Mesendoderm (in vitro differentiated cells): ENCODE results near the gene PPP1R9B.

Source experiments
- DNase-seq: peaks from one replicate; pipeline ENCODE4 v3.0.0; 2013
- H2AK5ac ChIP-seq: 2 replicates; pipeline ENCODE4 v1.6.1; 2013; ENCODE audit warnings: low read length, inconsistent platforms
- H2BK120ac ChIP-seq: 2 replicates; pipeline ENCODE4 v1.6.1; 2013; ENCODE audit warnings: low read depth, mild to moderate bottlenecking, low read length, moderate library complexity, mixed read lengths
- H2BK15ac ChIP-seq: replicated peaks from 2 replicates; pipeline ENCODE4 v1.6.1; 2013; ENCODE audit warnings: low read depth, mild to moderate bottlenecking, moderate library complexity
- H2BK5ac ChIP-seq: 2 replicates; pipeline ENCODE4 v1.6.1; 2013; ENCODE audit warnings: low read length, inconsistent platforms
- H3K18ac ChIP-seq: 2 replicates; pipeline ENCODE4 v1.6.1; 2013; ENCODE audit warnings: mild to moderate bottlenecking, low read length, mixed read lengths
- H3K23ac ChIP-seq: one replicate; pipeline ENCODE4 v1.6.1; 2013; ENCODE audit warnings: low read length
- H3K27ac ChIP-seq: 2 replicates; pipeline ENCODE4 v1.5.1; 2013; ENCODE audit warnings: low read depth, mild to moderate bottlenecking, inconsistent platforms, low read length, moderate library complexity
- H3K27me3 ChIP-seq: 2 replicates; pipeline ENCODE4 v1.6.1; 2013; ENCODE audit warnings: low read length, control low read depth, mild to moderate bottlenecking, inconsistent platforms; ENCODE audit not compliant: insufficient read depth, poor library complexity
- H3K36me3 ChIP-seq: 2 replicates; pipeline ENCODE4 v1.6.1; 2013; ENCODE audit warnings: low read length, inconsistent platforms; ENCODE audit not compliant: control insufficient read depth, insufficient read depth
- H3K4ac ChIP-seq: one replicate; pipeline ENCODE4 v1.6.1; 2013; ENCODE audit warnings: low read depth, mild to moderate bottlenecking, low read length, moderate library complexity
- H3K4me1 ChIP-seq: 2 replicates; pipeline ENCODE4 v1.6.1; 2013; ENCODE audit warnings: low read depth, low read length, inconsistent platforms; ENCODE audit not compliant: control insufficient read depth
- H3K4me2 ChIP-seq: 2 replicates; pipeline ENCODE4 v1.6.1; 2013; ENCODE audit warnings: low read length
- H3K4me3 ChIP-seq: 2 replicates; pipeline ENCODE4 v1.5.1; 2013; ENCODE audit warnings: mild to moderate bottlenecking, low read length
- H3K56ac ChIP-seq: one replicate; pipeline ENCODE4 v1.6.1; 2013; ENCODE audit warnings: low read length
- H3K79me1 ChIP-seq: 2 replicates; pipeline ENCODE4 v1.6.1; 2013; ENCODE audit warnings: low read length, inconsistent platforms
- H3K79me2 ChIP-seq: 2 replicates; pipeline ENCODE4 v1.6.1; 2013; ENCODE audit warnings: mild to moderate bottlenecking, low read length; ENCODE audit not compliant: control insufficient read depth, insufficient read depth
- H3K9ac ChIP-seq: 2 replicates; pipeline ENCODE4 v1.6.1; 2013; ENCODE audit warnings: low read length, inconsistent platforms
- H4K5ac ChIP-seq: one replicate; pipeline ENCODE4 v1.6.1; 2013; ENCODE audit warnings: low read length
- H4K8ac ChIP-seq: one replicate; pipeline ENCODE4 v1.6.1; 2013; ENCODE audit warnings: low read depth, mild to moderate bottlenecking, control low read depth, low read length, moderate library complexity
- WGBS: extraction: QIAGEN DNeasy Blood & Tissue Kit; methylation state at CpG from one replicate; pipeline ENCODE4 v1.1.7; 2013; ENCODE audit warnings: low lambda C conversion rate, missing lambda C conversion rate; ENCODE audit not compliant: insufficient coverage; ENCODE audit errors: extremely low coverage; 5-methylcytosine and 5-hydroxymethylcytosine counted together

Gene PPP1R9B

DNA sequence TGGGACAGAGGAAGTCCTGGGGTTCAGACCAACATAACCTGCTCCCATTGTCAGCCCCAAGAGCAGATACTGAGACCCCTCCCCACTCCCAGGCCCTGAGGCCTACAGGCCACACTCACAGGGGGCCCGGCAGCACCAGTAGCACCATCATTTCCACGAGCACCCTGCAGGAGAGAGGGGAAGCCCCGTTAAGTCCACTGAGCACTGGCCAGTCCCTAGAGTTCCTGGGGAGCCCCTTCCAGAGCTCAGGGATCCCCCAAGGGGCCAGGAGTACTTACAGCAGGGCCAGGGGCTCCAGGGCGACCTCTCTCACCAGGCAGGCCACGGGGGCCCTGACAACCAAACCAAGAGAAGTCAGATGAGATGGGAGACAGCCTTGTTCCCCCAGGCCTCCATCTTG is 45.6 kb upstream of the PPP1R9B start:
- Histone ChIP-seq H3K4me1 (no peaks in the 10 kb centered on the region), H3K27ac (no peak overlapping the region), H4K5ac (no peak overlapping the region)

DNA sequence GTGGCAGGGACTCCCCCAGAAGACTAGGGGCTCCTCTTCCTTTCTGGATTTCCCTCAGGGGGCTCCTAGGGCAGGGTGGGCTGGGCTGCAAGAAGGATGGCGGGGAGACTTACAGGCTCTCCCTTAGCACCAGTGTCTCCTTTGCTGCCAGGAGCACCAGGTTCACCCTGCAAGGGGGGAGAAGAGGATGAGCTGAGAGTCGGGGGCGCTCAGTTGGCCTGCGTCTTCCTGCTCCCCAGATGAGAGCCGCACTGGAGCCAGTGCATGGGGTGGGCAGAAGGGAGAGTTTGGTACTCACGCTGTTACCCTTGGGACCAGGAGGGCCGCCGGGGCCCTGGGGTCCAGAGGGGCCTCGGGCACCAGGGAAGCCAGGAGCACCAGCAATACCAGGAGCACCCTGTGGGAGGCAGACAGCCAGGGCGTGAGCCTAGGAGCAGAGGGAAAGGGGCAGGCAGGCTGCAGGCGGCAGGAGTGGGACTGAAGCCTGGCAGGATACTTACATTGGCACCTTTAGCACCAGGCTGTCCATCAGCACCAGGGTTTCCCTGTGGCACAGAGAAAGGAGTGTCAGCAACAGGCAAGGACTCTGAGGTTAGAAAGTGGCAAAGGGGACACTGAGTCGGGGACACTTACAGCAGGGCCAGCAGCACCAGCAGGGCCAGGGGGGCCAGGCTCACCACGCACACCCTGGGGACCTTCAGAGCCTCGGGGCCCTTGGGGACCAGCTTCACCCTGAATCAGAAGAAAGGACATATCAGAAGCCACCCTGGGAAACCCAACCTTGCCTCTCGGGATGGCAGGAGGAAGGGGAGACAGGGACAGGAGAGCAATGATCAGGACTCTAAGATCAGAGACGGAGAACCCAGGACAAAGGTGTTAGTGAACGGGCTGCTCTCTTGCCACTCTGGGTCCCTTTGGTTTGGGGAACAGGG is 44.7 kb upstream of the PPP1R9B start:
- no peak overlapping the region for H3K27ac ChIP-seq
- H3K79me2 ChIP-seq: no peaks in the 10 kb centered on the region
- no peaks in the 10 kb centered on the region for H3K4me1 ChIP-seq
- no peak overlapping the region for H4K5ac ChIP-seq
- no peak overlapping the region for H3K18ac ChIP-seq
- H2BK120ac ChIP-seq: no peak overlapping the region
- no peak overlapping the region for H3K4me3 ChIP-seq
- H3K4me2 ChIP-seq: no peak overlapping the region
- no peak overlapping the region for H3K56ac ChIP-seq
- no peak overlapping the region for H2AK5ac ChIP-seq
- no peak overlapping the region for H2BK15ac ChIP-seq
- no peaks in the 10 kb centered on the region for H3K79me1 ChIP-seq
- H3K23ac ChIP-seq: no peak overlapping the region
- H3K9ac ChIP-seq: no peak overlapping the region
- no peaks in the 10 kb centered on the region for H3K27me3 ChIP-seq
- no peak overlapping the region for H3K4ac ChIP-seq
- DNase-seq: no peak
- H4K8ac ChIP-seq: no peak overlapping the region
- no peaks in the 10 kb centered on the region for H3K36me3 ChIP-seq
- WGBS: no CpG with 5 or more reads among the region's 17 CpGs
- H2BK5ac ChIP-seq: no peak overlapping the region

More for the DNA sequence above, 45.6 kb upstream of the PPP1R9B start:
- Histone ChIP-seq H3K4ac (no peak overlapping the region), H3K4me2 (no peak overlapping the region), H2BK120ac (no peak overlapping the region), H2AK5ac (no peak overlapping the region), H3K18ac (no peak overlapping the region), H2BK15ac (no peak overlapping the region), H3K79me1 (no peaks in the 10 kb centered on the region), H3K27me3 (no peaks in the 10 kb centered on the region), H3K79me2 (no peaks in the 10 kb centered on the region), H3K56ac (no peak overlapping the region), H4K8ac (no peak overlapping the region), H2BK5ac (no peak overlapping the region), H3K9ac (no peak overlapping the region), H3K4me3 (no peak overlapping the region), H3K23ac (no peak overlapping the region), H3K36me3 (no peaks in the 10 kb centered on the region)
- no peak for DNase-seq
- WGBS: no CpG with 5 or more reads among the region's 5 CpGs

DNA sequence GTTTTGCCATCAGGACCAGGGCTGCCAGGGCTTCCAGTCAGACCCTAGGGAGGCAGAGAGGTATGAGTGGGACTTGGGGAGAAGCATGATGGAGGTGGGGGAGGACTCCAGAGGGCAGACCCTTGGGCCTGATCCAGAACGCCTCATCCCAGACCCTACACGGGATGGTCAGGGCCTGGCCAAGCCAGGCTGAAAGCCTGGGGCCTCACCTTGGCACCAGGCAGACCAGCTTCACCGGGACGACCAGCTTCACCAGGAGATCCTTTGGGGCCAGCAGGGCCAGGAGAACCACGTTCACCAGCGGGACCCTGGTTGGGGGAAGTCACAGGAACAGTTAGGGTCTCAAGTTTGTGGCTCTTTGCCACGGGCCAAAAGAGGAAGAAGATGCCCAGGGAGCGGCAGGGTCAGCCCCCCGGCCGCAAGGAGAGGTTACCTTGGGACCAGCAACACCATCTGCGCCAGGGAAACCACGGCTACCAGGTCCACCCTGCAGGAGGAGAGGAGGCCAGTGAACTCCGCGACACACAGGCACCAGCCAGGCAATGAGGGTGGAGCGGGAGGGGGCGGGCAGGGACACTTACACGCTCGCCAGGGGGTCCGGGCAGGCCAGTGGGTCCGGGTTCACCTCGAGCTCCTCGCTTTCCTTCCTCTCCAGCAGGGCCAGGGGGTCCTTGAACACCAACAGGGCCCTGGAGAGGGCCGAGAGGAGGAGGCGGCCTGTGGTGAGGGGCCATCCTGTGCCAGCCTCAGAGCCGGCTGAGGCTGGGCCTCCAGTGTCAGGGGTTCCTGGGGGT is 43.9 kb upstream of the PPP1R9B start:
- Histone ChIP-seq H2BK120ac (no peak overlapping the region), H4K8ac (no peak overlapping the region), H3K9ac (no peak overlapping the region), H3K4me1 (no peaks in the 10 kb centered on the region), H3K4me2 (no peak overlapping the region), H3K79me2 (no peaks in the 10 kb centered on the region), H4K5ac (no peak overlapping the region), H3K56ac (no peak overlapping the region), H3K36me3 (no peaks in the 10 kb centered on the region), H3K79me1 (no peaks in the 10 kb centered on the region), H2BK15ac (no peak overlapping the region), H3K4me3 (no peak overlapping the region), H3K27me3 (no peaks in the 10 kb centered on the region), H2BK5ac (no peak overlapping the region), H3K23ac (no peak overlapping the region), H3K4ac (no peak overlapping the region), H2AK5ac (no peak overlapping the region), H3K18ac (no peak overlapping the region), H3K27ac (no peak overlapping the region)
- no CpG with 5 or more reads among the region's 25 CpGs for WGBS
- no peak for DNase-seq

DNA sequence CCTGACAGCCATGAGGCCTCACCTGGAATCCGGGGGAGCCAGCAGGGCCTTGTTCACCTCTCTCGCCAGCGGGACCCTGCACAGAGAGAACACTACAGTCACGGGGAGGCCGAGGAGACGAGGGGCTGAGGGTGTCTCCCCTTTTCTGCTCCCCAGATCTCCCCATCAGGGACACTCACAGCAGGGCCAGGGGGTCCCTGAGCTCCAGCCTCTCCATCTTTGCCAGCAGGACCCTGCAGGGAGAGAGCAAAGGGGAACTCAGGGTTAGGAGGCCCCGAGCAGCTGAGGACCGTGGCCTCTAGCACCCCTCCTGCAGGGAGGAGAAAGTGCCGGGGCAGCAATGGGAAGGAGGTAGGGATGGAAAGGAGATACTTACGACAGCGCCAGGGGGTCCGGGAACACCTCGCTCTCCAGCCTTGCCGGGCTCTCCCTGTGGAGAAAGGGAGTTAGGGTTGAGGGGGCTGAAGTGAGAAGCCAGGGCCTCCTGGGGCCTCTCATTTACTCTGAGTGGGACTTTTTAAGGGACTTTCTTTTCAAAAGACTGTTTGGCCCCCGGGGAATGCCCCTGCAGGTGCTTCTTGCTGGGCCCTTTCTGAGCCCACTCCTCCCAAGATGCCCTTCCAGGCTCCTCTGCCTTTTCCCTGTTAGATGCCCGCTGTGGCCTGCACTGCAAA is 42.3 kb upstream of the PPP1R9B start:
- Histone ChIP-seq H3K4me2 (no peak overlapping the region), H3K23ac (no peak overlapping the region), H2AK5ac (no peak overlapping the region), H3K56ac (no peak overlapping the region), H3K9ac (no peak overlapping the region), H3K27me3 (no peaks in the 10 kb centered on the region), H3K79me2 (no peaks in the 10 kb centered on the region), H2BK120ac (no peak overlapping the region), H3K4me3 (no peak overlapping the region), H3K4ac (no peak overlapping the region), H4K8ac (no peak overlapping the region), H4K5ac (no peak overlapping the region), H3K27ac (no peak overlapping the region), H3K18ac (no peak overlapping the region), H3K4me1 (no peaks in the 10 kb centered on the region), H2BK5ac (no peak overlapping the region), H3K36me3 (no peaks in the 10 kb centered on the region), H3K79me1 (no peaks in the 10 kb centered on the region), H2BK15ac (no peak overlapping the region)
- WGBS: no CpG with 5 or more reads among the region's 16 CpGs
- DNase-seq: no peak

- Histone ChIP-seq H3K4me1 (no peaks in the 10 kb centered on the region), H3K18ac (no peak overlapping the region), H3K56ac (no peak overlapping the region), H3K27me3 (no peaks in the 10 kb centered on the region), H3K79me1 (no peaks in the 10 kb centered on the region), H3K27ac (no peak overlapping the region), H4K8ac (no peak overlapping the region), H4K5ac (no peak overlapping the region), H3K9ac (no peak overlapping the region), H3K4me2 (no peak overlapping the region), H2AK5ac (no peak overlapping the region), H2BK15ac (no peak overlapping the region), H3K36me3 (no peaks in the 10 kb centered on the region), H2BK5ac (no peak overlapping the region), H3K4me3 (no peak overlapping the region), H3K79me2 (no peaks in the 10 kb centered on the region), H2BK120ac (no peak overlapping the region), H3K4ac (no peak overlapping the region), H3K23ac (no peak overlapping the region)
- DNase-seq: no peak
- no CpG with 5 or more reads among the region's 4 CpGs for WGBS
Observed at GRCh38 chr17:50192144-50192617, 41.7 kb upstream of the PPP1R9B start.
